Ishikawa (cell line): ENCODE measurements around the gene VEPH1.

Experiments used
- CEBPB ChIP-seq: IDR thresholded peaks from 2 replicates; pipeline ENCODE4 v1.6.1; 2012
- CREB1 ChIP-seq: IDR thresholded peaks from 2 replicates; pipeline ENCODE4 v1.6.1; 2012; ENCODE audit warnings: low read depth
- EGR1 ChIP-seq: IDR thresholded peaks from 2 replicates; pipeline ENCODE4 v1.6.1; 2012
- EP300 ChIP-seq: IDR thresholded peaks from 2 replicates; pipeline ENCODE4 v1.6.1; 2012; ENCODE audit warnings: borderline replicate concordance
- FOXM1 ChIP-seq: IDR thresholded peaks from 2 replicates; pipeline ENCODE4 v1.6.1; 2012; ENCODE audit warnings: low read depth, borderline replicate concordance
- MAX ChIP-seq: IDR thresholded peaks from 2 replicates; pipeline ENCODE4 v1.6.1; 2012
- NFIC ChIP-seq: IDR thresholded peaks from 2 replicates; pipeline ENCODE4 v1.6.1; 2012
- RAD21 ChIP-seq: IDR thresholded peaks from 2 replicates; pipeline ENCODE4 v1.6.1; 2012; ENCODE audit warnings: low read depth
- REST ChIP-seq: IDR thresholded peaks from 2 replicates; pipeline ENCODE4 v1.6.1; 2012; ENCODE audit warnings: low read depth, mild to moderate bottlenecking
- TAF1 ChIP-seq: IDR thresholded peaks from 2 replicates; pipeline ENCODE4 v1.6.1; 2012; ENCODE audit warnings: low read depth, mild to moderate bottlenecking
- TCF12 ChIP-seq: IDR thresholded peaks from 2 replicates; pipeline ENCODE4 v1.6.1; 2012; ENCODE audit warnings: low read depth
- TEAD4 ChIP-seq: IDR thresholded peaks from 2 replicates; pipeline ENCODE4 v1.6.1; 2012
- USF1 ChIP-seq: IDR thresholded peaks from 2 replicates; pipeline ENCODE4 v1.6.1; 2012
- YY1 ChIP-seq: IDR thresholded peaks from 2 replicates; pipeline ENCODE4 v1.6.1; 2012; ENCODE audit warnings: low read depth
- ZBTB7A ChIP-seq: IDR thresholded peaks from 2 replicates; pipeline ENCODE4 v1.6.1; 2012; ENCODE audit warnings: low read depth

Gene VEPH1

GRCh38 chr3:157499342-157499963 is 3.8 kb downstream of the VEPH1 start:
- TF ChIP-seq MAX (peak; percentile 98), RAD21 (peak; percentile 29; the same call in 1 of the 2 replicates), EP300 (peak; percentile 94), CREB1 (no peak), FOXM1 (peak; percentile 90), ZBTB7A (no peak), TCF12 (peak; percentile 95), TEAD4 (peak; percentile 100), TAF1 (peak; percentile 60; the same call in 1 of the 2 replicates), NFIC (peak; percentile 50), USF1 (peak; percentile 93), REST (no peak), EGR1 (no peak), YY1 (peak; percentile 49; the same call in 1 of the 2 replicates), CEBPB (0 out of 2 replicates have a peak, but pooled peaks have one; percentile 31)

GRCh38 chr3:157498371-157498770 is 4.8 kb downstream of the VEPH1 start:
- no peak for TF ChIP-seq CEBPB
- no peak for TF ChIP-seq REST

GRCh38 chr3:157495846-157496245 is 7.4 kb downstream of the VEPH1 start:
- TF ChIP-seq TAF1 (no peak), CEBPB (no peak), NFIC (no peak), FOXM1 (no peak), REST (no peak), YY1 (no peak), EGR1 (no peak), CREB1 (no peak), RAD21 (no peak), EP300 (no peak), ZBTB7A (no peak), MAX (no peak), TEAD4 (no peak)

- TF ChIP-seq FOXM1 (no peak), CREB1 (no peak), MAX (no peak), TEAD4 (no peak), REST (no peak), EP300 (no peak)
These were observed 8.5 kb downstream of the VEPH1 start for GRCh38 chr3:157494581-157495281.
